HL-60 (cell line): ENCODE results near the gene PYGB.

Experiments
- POLR2AphosphoS5 ChIP-seq: IDR thresholded peaks from 2 replicates; pipeline ENCODE4 v1.6.1; 2012; ENCODE audit warnings: low read depth
- SPI1 ChIP-seq: IDR thresholded peaks from 2 replicates; pipeline ENCODE4 v1.6.1; 2012; ENCODE audit warnings: low read depth, mild to moderate bottlenecking, borderline replicate concordance
- TF ChIP-seq, protein P1 (sequence below): IDR thresholded peaks from one replicate; pipeline ENCODE4 v1.5.1; 2011; ENCODE audit warnings: low read length, control low read depth, inconsistent platforms; ENCODE audit not compliant: insufficient read depth
- TF ChIP-seq, protein P2 (sequence below): IDR thresholded peaks from 2 replicates; pipeline ENCODE4 v1.6.1; 2012; ENCODE audit warnings: low read depth; ENCODE audit not compliant: insufficient replicate concordance

- TF ChIP-seq, protein P1, sequence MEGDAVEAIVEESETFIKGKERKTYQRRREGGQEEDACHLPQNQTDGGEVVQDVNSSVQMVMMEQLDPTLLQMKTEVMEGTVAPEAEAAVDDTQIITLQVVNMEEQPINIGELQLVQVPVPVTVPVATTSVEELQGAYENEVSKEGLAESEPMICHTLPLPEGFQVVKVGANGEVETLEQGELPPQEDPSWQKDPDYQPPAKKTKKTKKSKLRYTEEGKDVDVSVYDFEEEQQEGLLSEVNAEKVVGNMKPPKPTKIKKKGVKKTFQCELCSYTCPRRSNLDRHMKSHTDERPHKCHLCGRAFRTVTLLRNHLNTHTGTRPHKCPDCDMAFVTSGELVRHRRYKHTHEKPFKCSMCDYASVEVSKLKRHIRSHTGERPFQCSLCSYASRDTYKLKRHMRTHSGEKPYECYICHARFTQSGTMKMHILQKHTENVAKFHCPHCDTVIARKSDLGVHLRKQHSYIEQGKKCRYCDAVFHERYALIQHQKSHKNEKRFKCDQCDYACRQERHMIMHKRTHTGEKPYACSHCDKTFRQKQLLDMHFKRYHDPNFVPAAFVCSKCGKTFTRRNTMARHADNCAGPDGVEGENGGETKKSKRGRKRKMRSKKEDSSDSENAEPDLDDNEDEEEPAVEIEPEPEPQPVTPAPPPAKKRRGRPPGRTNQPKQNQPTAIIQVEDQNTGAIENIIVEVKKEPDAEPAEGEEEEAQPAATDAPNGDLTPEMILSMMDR = no peak
- TF ChIP-seq SPI1 = no peak
- no peak for TF ChIP-seq POLR2AphosphoS5
- TF ChIP-seq, protein P2, sequence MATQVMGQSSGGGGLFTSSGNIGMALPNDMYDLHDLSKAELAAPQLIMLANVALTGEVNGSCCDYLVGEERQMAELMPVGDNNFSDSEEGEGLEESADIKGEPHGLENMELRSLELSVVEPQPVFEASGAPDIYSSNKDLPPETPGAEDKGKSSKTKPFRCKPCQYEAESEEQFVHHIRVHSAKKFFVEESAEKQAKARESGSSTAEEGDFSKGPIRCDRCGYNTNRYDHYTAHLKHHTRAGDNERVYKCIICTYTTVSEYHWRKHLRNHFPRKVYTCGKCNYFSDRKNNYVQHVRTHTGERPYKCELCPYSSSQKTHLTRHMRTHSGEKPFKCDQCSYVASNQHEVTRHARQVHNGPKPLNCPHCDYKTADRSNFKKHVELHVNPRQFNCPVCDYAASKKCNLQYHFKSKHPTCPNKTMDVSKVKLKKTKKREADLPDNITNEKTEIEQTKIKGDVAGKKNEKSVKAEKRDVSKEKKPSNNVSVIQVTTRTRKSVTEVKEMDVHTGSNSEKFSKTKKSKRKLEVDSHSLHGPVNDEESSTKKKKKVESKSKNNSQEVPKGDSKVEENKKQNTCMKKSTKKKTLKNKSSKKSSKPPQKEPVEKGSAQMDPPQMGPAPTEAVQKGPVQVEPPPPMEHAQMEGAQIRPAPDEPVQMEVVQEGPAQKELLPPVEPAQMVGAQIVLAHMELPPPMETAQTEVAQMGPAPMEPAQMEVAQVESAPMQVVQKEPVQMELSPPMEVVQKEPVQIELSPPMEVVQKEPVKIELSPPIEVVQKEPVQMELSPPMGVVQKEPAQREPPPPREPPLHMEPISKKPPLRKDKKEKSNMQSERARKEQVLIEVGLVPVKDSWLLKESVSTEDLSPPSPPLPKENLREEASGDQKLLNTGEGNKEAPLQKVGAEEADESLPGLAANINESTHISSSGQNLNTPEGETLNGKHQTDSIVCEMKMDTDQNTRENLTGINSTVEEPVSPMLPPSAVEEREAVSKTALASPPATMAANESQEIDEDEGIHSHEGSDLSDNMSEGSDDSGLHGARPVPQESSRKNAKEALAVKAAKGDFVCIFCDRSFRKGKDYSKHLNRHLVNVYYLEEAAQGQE = no peak
These were observed 2.4 kb upstream of the PYGB start for GRCh38 chr20:25245461-25245860.
